ENCODE results near the gene NRIP3.

Gene NRIP3

DNA sequence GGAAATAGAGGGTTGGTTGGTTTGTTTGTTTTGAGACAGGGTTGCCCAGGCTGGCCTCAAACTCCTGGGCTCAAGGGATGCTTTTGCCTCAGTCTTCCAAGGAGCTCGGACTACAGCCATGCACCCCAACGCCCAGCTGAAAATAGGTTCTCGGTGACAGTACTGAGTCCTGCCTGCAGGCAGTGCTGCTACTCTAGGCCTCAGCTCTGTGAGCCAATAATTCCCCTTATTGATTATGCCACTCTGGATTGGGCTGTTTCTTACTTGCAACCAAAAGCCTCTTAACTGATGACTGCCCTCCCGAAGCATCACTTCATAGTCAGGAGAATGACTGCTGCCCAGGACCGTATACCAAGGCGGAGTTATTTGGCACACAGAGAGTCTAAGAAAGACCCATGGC is 69.9 kb downstream of the NRIP3 start:
- no peak for TF ChIP-seq ZFP30 (CRISPR knock-in tag; IDR thresholded peaks at IDR 0.05)
- TF ChIP-seq ISL1 (CRISPR knock-in tag; IDR thresholded peaks at IDR 0.05): no peak
- no peak for TF ChIP-seq SNAI2 (CRISPR knock-in tag; IDR thresholded peaks at IDR 0.05)
- TF ChIP-seq ESRRG (CRISPR knock-in tag; IDR thresholded peaks at IDR 0.05): no peak
- TF ChIP-seq ZNF70 (CRISPR knock-in tag; IDR thresholded peaks at IDR 0.05): no peak
- TF ChIP-seq, protein P1, sequence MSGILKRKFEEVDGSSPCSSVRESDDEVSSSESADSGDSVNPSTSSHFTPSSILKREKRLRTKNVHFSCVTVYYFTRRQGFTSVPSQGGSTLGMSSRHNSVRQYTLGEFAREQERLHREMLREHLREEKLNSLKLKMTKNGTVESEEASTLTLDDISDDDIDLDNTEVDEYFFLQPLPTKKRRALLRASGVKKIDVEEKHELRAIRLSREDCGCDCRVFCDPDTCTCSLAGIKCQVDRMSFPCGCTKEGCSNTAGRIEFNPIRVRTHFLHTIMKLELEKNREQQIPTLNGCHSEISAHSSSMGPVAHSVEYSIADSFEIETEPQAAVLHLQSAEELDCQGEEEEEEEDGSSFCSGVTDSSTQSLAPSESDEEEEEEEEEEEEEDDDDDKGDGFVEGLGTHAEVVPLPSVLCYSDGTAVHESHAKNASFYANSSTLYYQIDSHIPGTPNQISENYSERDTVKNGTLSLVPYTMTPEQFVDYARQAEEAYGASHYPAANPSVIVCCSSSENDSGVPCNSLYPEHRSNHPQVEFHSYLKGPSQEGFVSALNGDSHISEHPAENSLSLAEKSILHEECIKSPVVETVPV (CRISPR knock-in tag; IDR thresholded peaks at IDR 0.05): no peak
- TF ChIP-seq OSR1 (CRISPR knock-in tag; IDR thresholded peaks at IDR 0.05): no peak
- TF ChIP-seq RARB (CRISPR knock-in tag; IDR thresholded peaks at IDR 0.05): no peak
- TF ChIP-seq ZC3H10 (CRISPR knock-in tag; IDR thresholded peaks at IDR 0.05): no peak
- TF ChIP-seq ZNF565 (CRISPR knock-in tag; conservative IDR thresholded peaks at IDR 0.05; ENCODE audit: low read depth): no peak
- peak; percentile 23; the same call in 2 of the 3 replicates for ATAC-seq

DNA sequence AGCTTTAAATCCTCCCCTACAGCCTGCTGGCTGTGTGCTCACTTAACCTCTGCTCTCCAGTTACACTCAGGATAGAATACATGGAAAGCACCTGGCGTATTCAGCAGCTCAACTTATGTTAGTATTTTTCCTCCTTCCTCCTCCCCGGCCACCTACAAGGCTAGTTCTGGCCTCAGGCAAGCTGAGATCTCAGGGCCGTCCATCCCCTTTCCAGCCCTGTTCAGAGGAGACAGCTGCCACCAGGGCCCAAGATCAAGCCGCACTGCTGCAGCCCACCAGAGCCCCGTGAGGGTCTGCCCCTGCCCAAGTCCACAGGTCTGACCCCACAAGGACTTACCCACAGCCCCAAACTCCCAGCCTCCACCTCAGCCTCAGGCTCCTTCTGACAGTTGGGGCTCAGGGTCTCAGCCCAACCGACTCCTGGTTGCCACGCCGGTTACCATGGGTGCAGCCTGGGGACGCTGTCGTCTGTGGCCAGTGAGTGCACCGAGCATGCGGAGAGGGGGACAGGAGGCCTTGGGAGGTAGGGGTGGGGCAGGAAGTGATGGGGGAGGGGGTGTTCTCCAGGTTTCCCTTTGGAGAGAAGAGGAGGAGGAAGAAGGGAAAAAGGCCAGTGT is 71.1 kb downstream of the NRIP3 start, which contains the start of gene C11orf16:
TSS of gene C11orf16 (minus strand) at position 384 of the 617 bp plus-strand sequence. CDS start 639 bp downstream, outside the sequence.
- TF ChIP-seq RARB (CRISPR knock-in tag; IDR thresholded peaks at IDR 0.05) (no peak), TCF4 (CRISPR knock-in tag; IDR thresholded peaks at IDR 0.05; ENCODE audit: borderline replicate concordance) (no peak), ZFP30 (CRISPR knock-in tag; IDR thresholded peaks at IDR 0.05) (no peak), ZNF565 (CRISPR knock-in tag; conservative IDR thresholded peaks at IDR 0.05; ENCODE audit: low read depth) (no peak), BACH2 (CRISPR knock-in tag; IDR thresholded peaks at IDR 0.05; ENCODE audit: borderline replicate concordance) (no peak), ISL1 (CRISPR knock-in tag; IDR thresholded peaks at IDR 0.05) (no peak)
- TF ChIP-seq, protein P2, sequence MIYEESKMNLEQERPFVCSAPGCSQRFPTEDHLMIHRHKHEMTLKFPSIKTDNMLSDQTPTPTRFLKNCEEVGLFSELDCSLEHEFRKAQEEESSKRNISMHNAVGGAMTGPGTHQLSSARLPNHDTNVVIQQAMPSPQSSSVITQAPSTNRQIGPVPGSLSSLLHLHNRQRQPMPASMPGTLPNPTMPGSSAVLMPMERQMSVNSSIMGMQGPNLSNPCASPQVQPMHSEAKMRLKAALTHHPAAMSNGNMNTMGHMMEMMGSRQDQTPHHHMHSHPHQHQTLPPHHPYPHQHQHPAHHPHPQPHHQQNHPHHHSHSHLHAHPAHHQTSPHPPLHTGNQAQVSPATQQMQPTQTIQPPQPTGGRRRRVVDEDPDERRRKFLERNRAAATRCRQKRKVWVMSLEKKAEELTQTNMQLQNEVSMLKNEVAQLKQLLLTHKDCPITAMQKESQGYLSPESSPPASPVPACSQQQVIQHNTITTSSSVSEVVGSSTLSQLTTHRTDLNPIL (CRISPR knock-in tag; IDR thresholded peaks at IDR 0.05; ENCODE audit: low read depth): no peak
- ATAC-seq: no peak
